GM10847 (cell line): ENCODE data around the gene BID.

Experiments
- POLR2A ChIP-seq: IDR thresholded peaks from 2 replicates; pipeline ENCODE4 v1.6.1; 2011; ENCODE audit not compliant: insufficient read length; ENCODE audit errors: extremely low read depth

BID gene

GRCh38 chr22:17774206-17774925 is at the start of gene BID:
TSS of gene BID (minus strand) at chr22:17774469. CDS start at chr22:17750116, 24,353 bp downstream.
- TF ChIP-seq POLR2A = peak; percentile 60

- no peak for TF ChIP-seq POLR2A
These were observed 49.7 kb upstream of the BID start for GRCh38 chr22:17823964-17824363.

- TF ChIP-seq POLR2A = no peak
These were observed 49.0 kb upstream of the BID start for GRCh38 chr22:17823226-17823625.

- no peak for TF ChIP-seq POLR2A
These were observed 47.8 kb upstream of the BID start for GRCh38 chr22:17822087-17822486.

- TF ChIP-seq POLR2A = no peak
These were observed 46.7 kb upstream of the BID start for GRCh38 chr22:17820879-17821439.

- no peak for TF ChIP-seq POLR2A
These were observed 44.4 kb upstream of the BID start for GRCh38 chr22:17818649-17819048.

GRCh38 chr22:17818180-17818579 is 43.9 kb upstream of the BID start:
- no peak for TF ChIP-seq POLR2A

- TF ChIP-seq POLR2A = no peak
These were observed 43.3 kb upstream of the BID start for GRCh38 chr22:17817511-17818065.

- TF ChIP-seq POLR2A = no peak
These were observed 42.8 kb upstream of the BID start for GRCh38 chr22:17817079-17817478.

GRCh38 chr22:17816649-17817048 is 42.4 kb upstream of the BID start:
- TF ChIP-seq POLR2A = no peak

- no peak for TF ChIP-seq POLR2A
These were observed 41.5 kb upstream of the BID start for GRCh38 chr22:17815703-17816254.

- no peak for TF ChIP-seq POLR2A
These were observed 40.6 kb upstream of the BID start for GRCh38 chr22:17814830-17815229.

GRCh38 chr22:17814084-17814483 is 39.8 kb upstream of the BID start:
- no peak for TF ChIP-seq POLR2A

GRCh38 chr22:17811119-17811518 is 36.9 kb upstream of the BID start:
- no peak for TF ChIP-seq POLR2A

- no peak for TF ChIP-seq POLR2A
These were observed 36.4 kb upstream of the BID start for GRCh38 chr22:17810570-17811116.
